ENCODE results near the gene NOXO1. TPM values are rescaled to one million over a fixed set of nuclear protein-coding genes. Genes with fewer than 3 reads are reported as not detected.

The NOXO1 gene
- total RNA-seq, 2 donors from 2014 or later: 0.42 TPM; not detected in 1

DNA sequence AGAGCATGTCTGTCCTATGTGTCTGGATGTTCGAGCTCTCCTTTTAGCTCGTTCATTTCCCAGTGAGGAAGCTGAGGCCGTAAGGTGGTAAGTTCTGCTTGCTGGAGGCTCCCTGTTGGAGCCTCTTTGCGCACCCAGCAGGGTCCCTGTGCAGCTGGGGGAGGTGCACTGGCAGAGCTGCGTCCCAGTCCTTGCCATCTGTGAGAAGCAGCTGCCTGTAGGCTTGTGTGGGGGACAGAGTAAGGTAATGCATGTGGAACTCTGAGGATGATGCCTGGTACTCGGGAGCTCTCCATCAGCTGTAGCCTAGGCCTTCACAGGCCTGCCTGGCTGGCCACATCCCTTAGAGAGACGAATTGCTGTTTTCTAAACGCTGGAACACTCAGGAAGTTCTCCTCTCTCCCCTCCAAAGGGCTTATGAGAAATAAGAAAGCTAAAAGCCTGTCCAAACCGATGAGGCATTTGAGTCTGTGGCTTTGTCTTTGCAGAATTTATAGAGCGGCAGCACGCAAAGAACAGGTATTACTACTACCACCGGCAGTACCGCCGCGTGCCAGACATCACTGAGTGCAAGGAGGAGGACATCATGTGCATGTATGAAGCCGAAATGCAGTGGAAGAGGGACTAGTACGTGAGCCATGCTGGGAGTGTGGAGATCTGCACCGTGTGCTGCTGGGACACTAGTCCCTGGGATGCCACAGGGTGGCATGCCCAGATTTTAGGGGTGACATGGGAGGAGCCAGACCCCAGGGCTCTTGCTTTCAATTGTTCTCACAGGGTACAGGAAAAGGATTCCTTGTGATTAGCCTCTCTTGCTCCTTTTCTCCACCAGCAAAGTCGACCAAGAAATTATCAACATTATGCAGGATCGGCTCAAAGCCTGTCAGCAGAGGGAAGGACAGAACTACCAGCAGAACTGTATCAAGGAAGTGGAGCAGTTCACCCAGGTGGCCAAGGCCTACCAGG, 20.3 kb downstream of the NOXO1 start:
- peaks cover 24% of the 10 kb centered on the region for H3K36me3 ChIP-seq (ENCODE audit: control insufficient read depth, insufficient read depth, low read length)
- DNase-seq: peak; percentile 82
- TF ChIP-seq, protein P1, sequence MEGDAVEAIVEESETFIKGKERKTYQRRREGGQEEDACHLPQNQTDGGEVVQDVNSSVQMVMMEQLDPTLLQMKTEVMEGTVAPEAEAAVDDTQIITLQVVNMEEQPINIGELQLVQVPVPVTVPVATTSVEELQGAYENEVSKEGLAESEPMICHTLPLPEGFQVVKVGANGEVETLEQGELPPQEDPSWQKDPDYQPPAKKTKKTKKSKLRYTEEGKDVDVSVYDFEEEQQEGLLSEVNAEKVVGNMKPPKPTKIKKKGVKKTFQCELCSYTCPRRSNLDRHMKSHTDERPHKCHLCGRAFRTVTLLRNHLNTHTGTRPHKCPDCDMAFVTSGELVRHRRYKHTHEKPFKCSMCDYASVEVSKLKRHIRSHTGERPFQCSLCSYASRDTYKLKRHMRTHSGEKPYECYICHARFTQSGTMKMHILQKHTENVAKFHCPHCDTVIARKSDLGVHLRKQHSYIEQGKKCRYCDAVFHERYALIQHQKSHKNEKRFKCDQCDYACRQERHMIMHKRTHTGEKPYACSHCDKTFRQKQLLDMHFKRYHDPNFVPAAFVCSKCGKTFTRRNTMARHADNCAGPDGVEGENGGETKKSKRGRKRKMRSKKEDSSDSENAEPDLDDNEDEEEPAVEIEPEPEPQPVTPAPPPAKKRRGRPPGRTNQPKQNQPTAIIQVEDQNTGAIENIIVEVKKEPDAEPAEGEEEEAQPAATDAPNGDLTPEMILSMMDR (conservative IDR thresholded peaks at IDR 0.05): no peak
- H3K27ac Mint-ChIP-seq: peak overlapping the region; percentile 84
- H3K27me3 Mint-ChIP-seq (ENCODE audit: insufficient read depth): peaks cover 21% of the 10 kb centered on the region
- H3K4me1 ChIP-seq (ENCODE audit: control insufficient read depth, insufficient read depth, low read length): peaks cover 2% of the 10 kb centered on the region
- peaks cover 33% of the 10 kb centered on the region for H3K36me3 Mint-ChIP-seq (ENCODE audit: low read depth)
- no peaks in the 10 kb centered on the region for H3K27me3 ChIP-seq (ENCODE audit: control insufficient read depth, insufficient read depth, low read length, poor library complexity, severe bottlenecking)
- WGBS, 2 experiments (ENCODE audit: insufficient coverage in 1 of 2, insufficient read length in 1 of 2): 64 to 67% methylated on average over 14 to 20 of the region's 20 CpGs
- peaks cover 5% of the 10 kb centered on the region for H3K9me3 Mint-ChIP-seq
- H3K4me3 ChIP-seq (ENCODE audit: low read length): peak overlapping the region; percentile 85
- H3K4me1 Mint-ChIP-seq: peaks cover 35% of the 10 kb centered on the region
- H3K9me3 ChIP-seq (ENCODE audit: control insufficient read depth, low read length): no peaks in the 10 kb centered on the region
- H3K4me3 Mint-ChIP-seq: peak overlapping the region; percentile 92
- H3K9ac ChIP-seq (ENCODE audit: extremely low read depth, low read length, poor library complexity, severe bottlenecking): peak overlapping the region; percentile 79
- peak overlapping the region; percentile 29 for H3K27ac ChIP-seq (ENCODE audit: low read depth, low read length)

DNA sequence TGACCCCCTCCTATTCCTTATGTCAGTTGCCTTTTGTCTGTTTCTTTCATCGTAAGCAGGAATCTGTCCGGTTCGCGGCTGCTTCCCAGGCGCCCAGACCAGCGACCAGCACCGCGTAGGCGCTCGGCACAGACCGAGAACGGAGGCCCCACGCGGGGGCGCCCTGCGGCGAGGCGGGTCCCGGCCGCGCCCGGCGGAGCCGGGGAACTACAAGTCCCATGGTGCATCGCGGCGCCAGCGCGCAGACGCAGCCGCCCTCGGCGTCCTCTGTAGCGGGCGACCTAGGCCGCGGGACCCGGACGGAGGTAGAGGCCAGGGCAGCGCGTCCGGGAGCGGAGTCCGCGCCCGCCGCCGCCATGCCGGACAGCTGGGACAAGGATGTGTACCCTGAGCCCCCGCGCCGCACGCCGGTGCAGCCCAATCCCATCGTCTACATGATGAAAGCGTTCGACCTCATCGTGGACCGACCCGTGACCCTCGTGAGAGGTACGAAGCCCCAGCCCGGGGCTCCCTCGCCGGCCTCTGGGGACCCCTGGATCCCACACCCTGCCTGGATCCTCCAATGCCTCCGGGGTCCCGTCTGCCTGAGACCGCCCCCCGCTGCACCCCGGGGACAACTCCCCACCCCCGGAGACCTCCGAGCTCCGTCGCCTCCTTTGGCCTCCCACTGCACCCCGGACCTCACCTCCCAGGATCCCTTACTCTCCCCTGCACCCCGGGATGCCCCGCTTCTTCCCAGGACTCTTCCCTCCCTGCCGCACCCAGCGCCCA, 21.8 kb downstream of the NOXO1 start, which contains the start of gene NDUFB10:
Gene NDUFB10, plus strand, starts transcription at position 270 of the 771 bp plus-strand sequence. Its CDS starts 87 bp downstream, at position 357.
- 1% methylated on average over 32 to 79 of the region's 79 CpGs for WGBS, 2 experiments (ENCODE audit: insufficient coverage in 1 of 2, insufficient read length in 1 of 2)
- H3K27ac ChIP-seq (ENCODE audit: low read depth, low read length): no peak within 1 kb of the TSS
- H3K9me3 Mint-ChIP-seq: peaks cover 5% of the 10 kb centered on the region

More for the DNA sequence above, 21.8 kb downstream of the NOXO1 start, which contains the start of gene NDUFB10:
- Mint-ChIP-seq H3K27ac (peak within 1 kb of the TSS; percentile 84), H3K4me3 (peak within 1 kb of the TSS; percentile 92), H3K27me3 (ENCODE audit: insufficient read depth) (peaks cover 23% of the 10 kb centered on the region), H3K4me1 (peaks cover 30% of the 10 kb centered on the region), H3K36me3 (ENCODE audit: low read depth) (peaks cover 33% of the 10 kb centered on the region)
- H3K4me3 ChIP-seq (ENCODE audit: low read length): peak within 1 kb of the TSS; percentile 85
- peak; percentile 95 for DNase-seq
- peak within 1 kb of the TSS; percentile 79 for H3K9ac ChIP-seq (ENCODE audit: extremely low read depth, low read length, poor library complexity, severe bottlenecking)
- TF ChIP-seq, protein P1 (conservative IDR thresholded peaks at IDR 0.05): peak; percentile 62
- no peaks in the 10 kb centered on the region for H3K27me3 ChIP-seq (ENCODE audit: control insufficient read depth, insufficient read depth, low read length, poor library complexity, severe bottlenecking)
- H3K36me3 ChIP-seq (ENCODE audit: control insufficient read depth, insufficient read depth, low read length): peaks cover 24% of the 10 kb centered on the region
- no peaks in the 10 kb centered on the region for H3K9me3 ChIP-seq (ENCODE audit: control insufficient read depth, low read length)
- H3K4me1 ChIP-seq (ENCODE audit: control insufficient read depth, insufficient read depth, low read length): no peaks in the 10 kb centered on the region
